Osteocyte (in vitro differentiated cells): ENCODE measurements around the gene AGFG1. TPM values are rescaled to one million over a fixed set of nuclear protein-coding genes. Genes with fewer than 3 reads are reported as not detected.

Source experiments
- DNase-seq: peaks from one replicate; pipeline ENCODE4 v3.0.0; 2021; ENCODE audit warnings: mixed read lengths; ENCODE audit not compliant: unreplicated experiment; ENCODE audit errors: extremely low spot score
- H3K27ac Mint-ChIP-seq: one replicate; pipeline ENCODE4 v1.8.0; 2021; ENCODE audit warnings: mild to moderate bottlenecking, mixed read lengths; ENCODE audit not compliant: unreplicated experiment
- H3K27me3 Mint-ChIP-seq: one replicate; pipeline ENCODE4 v1.8.0; 2021; ENCODE audit warnings: mixed read lengths; ENCODE audit not compliant: unreplicated experiment
- H3K36me3 Mint-ChIP-seq: one replicate; pipeline ENCODE4 v1.8.0; 2021; ENCODE audit warnings: mixed read lengths; ENCODE audit not compliant: unreplicated experiment
- H3K4me1 Mint-ChIP-seq: one replicate; pipeline ENCODE4 v1.8.0; 2021; ENCODE audit warnings: mixed read lengths; ENCODE audit not compliant: unreplicated experiment
- H3K4me3 Mint-ChIP-seq: one replicate; pipeline ENCODE4 v1.8.0; 2021; ENCODE audit warnings: mild to moderate bottlenecking, moderate library complexity, mixed read lengths; ENCODE audit not compliant: unreplicated experiment
- H3K9me3 Mint-ChIP-seq: one replicate; pipeline ENCODE4 v1.8.0; 2021; ENCODE audit warnings: mixed read lengths; ENCODE audit not compliant: unreplicated experiment
- total RNA-seq: library from RNA; stranded (reverse); gene quantifications from 2 replicates; pipeline ENCODE4 v1.2.1, GENCODE V29; 2021
- TF ChIP-seq, protein P1 (sequence below): fragments of 200-600 bp; sonication (generic); IDR thresholded peaks from 2 replicates; pipeline ENCODE4 v1.5.0; 2021; ENCODE audit warnings: antibody characterized with exemption, mild to moderate bottlenecking, moderate library complexity

AGFG1 gene
- total RNA-seq, 1 donor from 2014 or later, result 55.1 TPM

DNA sequence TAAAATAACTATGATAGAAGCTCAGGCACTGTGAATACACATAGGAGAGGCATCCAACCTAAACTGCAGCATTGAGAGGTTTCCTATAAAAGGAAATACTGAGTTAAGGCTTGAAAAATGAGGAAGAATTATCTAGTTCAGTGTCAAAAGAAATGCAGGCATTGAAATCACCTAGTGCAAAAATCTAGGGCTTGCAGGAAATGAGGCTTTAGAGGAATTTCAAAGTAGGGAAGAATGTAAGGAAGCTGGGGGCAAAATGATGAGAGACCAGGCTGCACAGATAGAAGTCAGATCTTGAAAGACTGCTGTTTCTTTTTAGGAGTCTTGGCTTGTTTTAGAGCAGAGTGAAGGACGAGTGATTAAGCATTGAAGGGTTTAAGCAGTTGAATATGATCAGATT lies 98.7 kb downstream of the AGFG1 start:
- peaks cover 2% of the 10 kb centered on the region for H3K4me1 Mint-ChIP-seq
- H3K4me3 Mint-ChIP-seq, result no peak overlapping the region
- H3K27ac Mint-ChIP-seq, result no peak overlapping the region
- H3K9me3 Mint-ChIP-seq, result no peaks in the 10 kb centered on the region
- TF ChIP-seq, protein P1, sequence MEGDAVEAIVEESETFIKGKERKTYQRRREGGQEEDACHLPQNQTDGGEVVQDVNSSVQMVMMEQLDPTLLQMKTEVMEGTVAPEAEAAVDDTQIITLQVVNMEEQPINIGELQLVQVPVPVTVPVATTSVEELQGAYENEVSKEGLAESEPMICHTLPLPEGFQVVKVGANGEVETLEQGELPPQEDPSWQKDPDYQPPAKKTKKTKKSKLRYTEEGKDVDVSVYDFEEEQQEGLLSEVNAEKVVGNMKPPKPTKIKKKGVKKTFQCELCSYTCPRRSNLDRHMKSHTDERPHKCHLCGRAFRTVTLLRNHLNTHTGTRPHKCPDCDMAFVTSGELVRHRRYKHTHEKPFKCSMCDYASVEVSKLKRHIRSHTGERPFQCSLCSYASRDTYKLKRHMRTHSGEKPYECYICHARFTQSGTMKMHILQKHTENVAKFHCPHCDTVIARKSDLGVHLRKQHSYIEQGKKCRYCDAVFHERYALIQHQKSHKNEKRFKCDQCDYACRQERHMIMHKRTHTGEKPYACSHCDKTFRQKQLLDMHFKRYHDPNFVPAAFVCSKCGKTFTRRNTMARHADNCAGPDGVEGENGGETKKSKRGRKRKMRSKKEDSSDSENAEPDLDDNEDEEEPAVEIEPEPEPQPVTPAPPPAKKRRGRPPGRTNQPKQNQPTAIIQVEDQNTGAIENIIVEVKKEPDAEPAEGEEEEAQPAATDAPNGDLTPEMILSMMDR, result no peak
- H3K27me3 Mint-ChIP-seq, result no peaks in the 10 kb centered on the region
- DNase-seq, result no peak
- H3K36me3 Mint-ChIP-seq, result peaks cover 4% of the 10 kb centered on the region

DNA sequence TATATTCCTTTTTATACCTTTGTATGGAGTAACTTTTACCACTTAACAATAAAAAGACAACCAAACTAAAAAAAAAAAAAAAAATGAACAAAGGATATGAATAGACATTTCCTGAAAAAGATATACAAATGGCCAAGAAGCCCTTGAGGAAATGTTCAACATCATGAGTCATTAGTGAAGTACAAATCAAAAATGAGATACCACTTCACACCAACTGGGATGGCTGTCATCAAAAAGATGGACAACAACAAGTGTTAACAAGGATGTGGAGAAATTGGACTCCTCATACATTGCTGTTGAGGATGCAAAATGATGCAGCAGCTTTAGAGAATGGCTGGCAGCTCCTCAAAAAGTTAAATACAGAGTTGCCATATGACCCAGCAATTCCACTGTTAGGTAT lies 104.2 kb downstream of the AGFG1 start:
- TF ChIP-seq, protein P1, result no peak
- Mint-ChIP-seq H3K27ac (no peak overlapping the region), H3K9me3 (no peaks in the 10 kb centered on the region), H3K36me3 (no peaks in the 10 kb centered on the region), H3K27me3 (peaks cover 18% of the 10 kb centered on the region), H3K4me1 (peaks cover 2% of the 10 kb centered on the region), H3K4me3 (no peak overlapping the region)
- no peak for DNase-seq

DNA sequence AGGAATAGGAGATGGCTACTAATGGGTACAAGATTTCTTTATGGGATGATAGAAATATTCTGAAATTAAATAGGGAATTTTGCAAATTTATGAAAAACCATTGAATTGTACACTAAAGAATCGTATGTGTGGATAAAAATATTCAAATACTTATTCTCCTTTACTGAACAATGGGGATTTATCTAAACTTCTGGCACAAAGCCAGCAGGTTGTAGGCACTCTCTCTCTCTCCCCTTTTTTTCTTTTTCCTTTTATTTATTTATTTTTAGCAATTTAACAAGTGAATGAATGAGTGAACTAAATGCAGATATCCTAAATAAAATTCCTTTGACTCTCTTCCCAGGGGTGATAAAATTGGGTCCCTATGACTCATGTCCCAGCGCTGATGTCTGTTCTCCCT lies 104.9 kb downstream of the AGFG1 start:
- no peaks in the 10 kb centered on the region for H3K4me1 Mint-ChIP-seq
- TF ChIP-seq, protein P1, result no peak
- H3K4me3 Mint-ChIP-seq, result no peak overlapping the region
- no peaks in the 10 kb centered on the region for H3K9me3 Mint-ChIP-seq
- H3K27ac Mint-ChIP-seq, result no peak overlapping the region
- DNase-seq, result no peak
- H3K36me3 Mint-ChIP-seq, result no peaks in the 10 kb centered on the region
- H3K27me3 Mint-ChIP-seq, result peaks cover 21% of the 10 kb centered on the region

DNA sequence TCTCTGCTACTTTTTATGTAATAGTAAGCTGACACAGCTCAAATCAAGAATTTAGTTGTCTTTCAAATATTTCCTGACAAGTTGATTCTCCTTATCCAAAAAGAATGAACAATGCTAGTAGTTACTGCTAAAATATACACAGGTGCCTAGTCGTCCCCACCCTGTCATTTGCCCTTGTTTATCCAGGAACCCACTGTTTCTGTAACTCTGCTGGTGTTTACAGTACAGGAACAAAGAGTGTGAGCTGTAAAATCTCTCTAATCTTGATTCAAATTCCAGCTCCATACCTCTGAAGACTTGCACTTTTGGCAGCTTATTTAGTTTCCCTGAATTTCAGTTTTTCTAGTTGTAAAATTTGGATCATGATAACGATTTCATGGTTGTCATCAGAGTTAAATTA lies 105.6 kb downstream of the AGFG1 start:
- Mint-ChIP-seq H3K9me3 (peaks cover 6% of the 10 kb centered on the region), H3K4me1 (no peaks in the 10 kb centered on the region), H3K36me3 (no peaks in the 10 kb centered on the region), H3K27ac (no peak overlapping the region), H3K27me3 (peaks cover 21% of the 10 kb centered on the region), H3K4me3 (no peak overlapping the region)
- DNase-seq, result no peak
- TF ChIP-seq, protein P1, result no peak

DNA sequence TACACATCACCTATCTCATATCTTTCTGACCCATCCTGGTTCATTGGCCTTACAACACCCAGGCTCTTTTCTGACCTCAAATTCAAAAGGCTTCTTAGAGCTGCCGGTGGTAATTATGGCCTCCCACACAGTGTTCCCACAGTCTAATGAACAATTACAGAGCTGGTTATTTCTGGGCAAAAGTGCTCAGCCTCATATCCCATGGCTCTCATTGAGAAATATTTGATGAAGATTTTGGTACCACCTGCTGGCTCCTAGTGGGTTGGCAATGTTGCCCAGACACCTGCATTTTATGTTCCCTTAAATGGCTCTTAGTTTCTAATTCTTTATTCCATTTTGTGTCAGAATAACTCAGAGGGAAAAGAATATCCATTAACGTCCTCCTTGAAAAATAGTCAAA lies 106.7 kb downstream of the AGFG1 start:
- peaks cover 21% of the 10 kb centered on the region for H3K27me3 Mint-ChIP-seq
- DNase-seq, result no peak
- H3K4me3 Mint-ChIP-seq, result no peak overlapping the region
- H3K27ac Mint-ChIP-seq, result no peak overlapping the region
- no peaks in the 10 kb centered on the region for H3K4me1 Mint-ChIP-seq
- H3K36me3 Mint-ChIP-seq, result no peaks in the 10 kb centered on the region
- TF ChIP-seq, protein P1, result no peak
- H3K9me3 Mint-ChIP-seq, result peaks cover 11% of the 10 kb centered on the region
